Measurements from ENCODE around the gene SRRM4. TPM values are rescaled to one million over a fixed set of nuclear protein-coding genes. Genes with fewer than 3 reads are reported as not detected.
"Not testable (repeated sequence)": the region's sequence is repeated elsewhere in the genome, so short reads cannot be mapped to it uniquely, and the experiment has no call there.

The SRRM4 gene
- total RNA-seq, 1 experiment from 2014 or later = not detected

DNA sequence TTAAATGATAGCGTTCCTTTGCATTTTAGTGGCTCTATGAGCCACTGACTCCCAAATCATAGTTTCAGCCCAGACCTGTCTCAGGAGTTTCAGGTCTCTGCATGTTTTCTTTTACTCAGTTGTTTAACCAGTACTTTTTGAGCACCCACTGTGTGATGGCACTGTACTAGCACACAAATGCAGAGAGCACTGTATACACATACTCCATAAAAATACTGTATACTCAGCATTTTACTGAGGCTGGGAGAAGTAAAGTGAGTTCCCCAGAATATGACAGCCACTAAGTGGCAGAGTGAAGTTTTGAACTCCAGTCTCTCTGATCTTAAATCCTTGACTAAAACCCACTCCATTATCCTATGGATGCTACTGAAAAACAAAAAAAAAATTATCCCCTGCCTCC is 121.4 kb downstream of the SRRM4 start:
- H3K27ac ChIP-seq = no peak overlapping the region
- H3K9me2 ChIP-seq (ENCODE audit: insufficient read depth) = no peaks in the 10 kb centered on the region
- H3K36me3 ChIP-seq (ENCODE audit: low read depth) = no peaks in the 10 kb centered on the region
- no peaks in the 10 kb centered on the region for H3K4me1 ChIP-seq (replicated peaks; ENCODE audit: insufficient read depth)
- H3F3A ChIP-seq (ENCODE audit: insufficient read depth, low read depth) = no peaks in the 10 kb centered on the region
- ChIA-PET CTCF (no interaction called here), POLR2A (ENCODE audit: unreplicated experiment) (no interaction called here)
- TF ChIP-seq, protein P1, sequence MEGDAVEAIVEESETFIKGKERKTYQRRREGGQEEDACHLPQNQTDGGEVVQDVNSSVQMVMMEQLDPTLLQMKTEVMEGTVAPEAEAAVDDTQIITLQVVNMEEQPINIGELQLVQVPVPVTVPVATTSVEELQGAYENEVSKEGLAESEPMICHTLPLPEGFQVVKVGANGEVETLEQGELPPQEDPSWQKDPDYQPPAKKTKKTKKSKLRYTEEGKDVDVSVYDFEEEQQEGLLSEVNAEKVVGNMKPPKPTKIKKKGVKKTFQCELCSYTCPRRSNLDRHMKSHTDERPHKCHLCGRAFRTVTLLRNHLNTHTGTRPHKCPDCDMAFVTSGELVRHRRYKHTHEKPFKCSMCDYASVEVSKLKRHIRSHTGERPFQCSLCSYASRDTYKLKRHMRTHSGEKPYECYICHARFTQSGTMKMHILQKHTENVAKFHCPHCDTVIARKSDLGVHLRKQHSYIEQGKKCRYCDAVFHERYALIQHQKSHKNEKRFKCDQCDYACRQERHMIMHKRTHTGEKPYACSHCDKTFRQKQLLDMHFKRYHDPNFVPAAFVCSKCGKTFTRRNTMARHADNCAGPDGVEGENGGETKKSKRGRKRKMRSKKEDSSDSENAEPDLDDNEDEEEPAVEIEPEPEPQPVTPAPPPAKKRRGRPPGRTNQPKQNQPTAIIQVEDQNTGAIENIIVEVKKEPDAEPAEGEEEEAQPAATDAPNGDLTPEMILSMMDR (conservative IDR thresholded peaks at IDR 0.05) = no peak
- TF ChIP-seq EZH2 (IDR thresholded peaks at IDR 0.05; ENCODE audit: low read depth) = no peak
- peaks cover 22% of the 10 kb centered on the region; the same call in 1 of the 2 replicates for H3K27me3 ChIP-seq (ENCODE audit: insufficient read depth, low read depth)
- H3K9me3 ChIP-seq (ENCODE audit: insufficient read depth, low read depth) = no peaks in the 10 kb centered on the region
- intact Hi-C loops (cut with micrococcal nuclease; ENCODE audit: unreplicated experiment) = no loop called here
- BruUV-seq (replicated peaks) = no TSS peak
- DNase-seq = no peak
- no peak overlapping the region for H3K4me2 ChIP-seq
- no peaks in the 10 kb centered on the region for H4K20me1 ChIP-seq (ENCODE audit: insufficient read depth)
- no peak overlapping the region for H2AFZ ChIP-seq
- no peak overlapping the region for H3K4me3 ChIP-seq
- no peaks in the 10 kb centered on the region for H3K79me2 ChIP-seq (ENCODE audit: low read depth)

DNA sequence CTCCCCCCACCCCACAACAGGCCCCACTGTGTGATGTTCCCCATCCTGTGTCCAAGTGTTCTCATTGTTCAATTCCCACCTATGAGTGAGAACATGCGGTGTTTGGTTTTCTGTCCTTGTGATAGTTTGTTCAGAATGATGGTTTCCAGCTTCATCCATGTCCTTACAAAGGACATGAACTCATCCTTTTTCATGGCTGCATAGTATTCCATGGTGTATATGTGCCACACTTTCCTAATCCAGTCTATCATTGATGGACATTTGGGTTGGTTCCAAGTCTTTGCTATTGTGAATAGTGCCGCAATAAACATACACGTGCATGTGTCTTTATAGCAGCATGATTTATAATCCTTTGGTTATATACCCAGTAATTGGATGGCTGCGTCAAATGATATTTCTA is 123.6 kb downstream of the SRRM4 start:
- H3K9me3 ChIP-seq (ENCODE audit: insufficient read depth, low read depth); H3K79me2 ChIP-seq (ENCODE audit: low read depth); H3K4me3 ChIP-seq; H3K27ac ChIP-seq; H3K36me3 ChIP-seq (ENCODE audit: low read depth); DNase-seq; H3F3A ChIP-seq (ENCODE audit: insufficient read depth, low read depth); H2AFZ ChIP-seq; H4K20me1 ChIP-seq (ENCODE audit: insufficient read depth); BruUV-seq (replicated peaks); CTCF ChIA-PET; H3K4me1 ChIP-seq (replicated peaks; ENCODE audit: insufficient read depth); intact Hi-C loops (cut with micrococcal nuclease; ENCODE audit: unreplicated experiment); H3K4me2 ChIP-seq; POLR2A ChIA-PET (ENCODE audit: unreplicated experiment); H3K9me2 ChIP-seq (ENCODE audit: insufficient read depth): not testable (repeated sequence)
- 0 out of 2 replicates have a peak, but pooled peaks cover 11% of the 10 kb centered on the region for H3K27me3 ChIP-seq (ENCODE audit: insufficient read depth, low read depth)

DNA sequence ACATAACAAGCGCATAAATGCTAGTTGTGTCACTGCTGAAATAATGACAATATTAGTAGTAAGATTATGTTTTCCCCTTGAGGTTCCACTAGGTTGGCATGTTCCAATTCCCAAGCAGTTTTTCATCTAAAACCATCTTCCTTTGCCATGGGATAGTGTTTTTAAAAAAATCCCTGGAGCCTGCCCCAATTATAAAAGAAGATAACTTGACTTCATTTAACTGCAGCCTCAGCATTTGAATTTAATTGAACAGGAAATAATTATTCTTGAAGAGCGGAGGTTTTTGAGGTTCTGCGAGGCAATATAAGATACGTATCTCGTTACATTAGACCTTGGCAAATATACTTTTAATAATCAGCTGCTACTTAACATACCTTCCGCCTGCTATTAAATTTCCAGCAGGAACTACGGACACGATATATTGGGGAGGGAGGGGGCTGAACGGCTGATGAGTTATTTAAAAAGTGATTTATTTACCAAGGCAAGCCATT is 132.2 kb downstream of the SRRM4 start:
- ChIA-PET CTCF (no interaction called here), POLR2A (ENCODE audit: unreplicated experiment) (no interaction called here)
- Histone ChIP-seq H3K4me2 (no peak overlapping the region), H3F3A (ENCODE audit: insufficient read depth, low read depth) (no peaks in the 10 kb centered on the region), H3K27me3 (ENCODE audit: insufficient read depth, low read depth) (no peaks in the 10 kb centered on the region; the same call in 1 of the 2 replicates), H4K20me1 (ENCODE audit: insufficient read depth) (no peaks in the 10 kb centered on the region), H3K9me3 (ENCODE audit: insufficient read depth, low read depth) (no peaks in the 10 kb centered on the region), H3K4me1 (replicated peaks; ENCODE audit: insufficient read depth) (no peaks in the 10 kb centered on the region), H2AFZ (no peak overlapping the region), H3K27ac (no peak overlapping the region), H3K36me3 (ENCODE audit: low read depth) (no peaks in the 10 kb centered on the region), H3K79me2 (ENCODE audit: low read depth) (no peaks in the 10 kb centered on the region), H3K4me3 (no peak overlapping the region), H3K9me2 (ENCODE audit: insufficient read depth) (no peaks in the 10 kb centered on the region)
- no TSS peak for BruUV-seq (replicated peaks)
- no peak for DNase-seq
- TF ChIP-seq, protein P1 (conservative IDR thresholded peaks at IDR 0.05) = no peak
- TF ChIP-seq EZH2 (IDR thresholded peaks at IDR 0.05; ENCODE audit: low read depth) = no peak
- intact Hi-C loops (cut with micrococcal nuclease; ENCODE audit: unreplicated experiment) = loop anchor here (10.0 kb wide), 1 partner anchor 121 kb away; no protein-coding TSS in a partner anchor

DNA sequence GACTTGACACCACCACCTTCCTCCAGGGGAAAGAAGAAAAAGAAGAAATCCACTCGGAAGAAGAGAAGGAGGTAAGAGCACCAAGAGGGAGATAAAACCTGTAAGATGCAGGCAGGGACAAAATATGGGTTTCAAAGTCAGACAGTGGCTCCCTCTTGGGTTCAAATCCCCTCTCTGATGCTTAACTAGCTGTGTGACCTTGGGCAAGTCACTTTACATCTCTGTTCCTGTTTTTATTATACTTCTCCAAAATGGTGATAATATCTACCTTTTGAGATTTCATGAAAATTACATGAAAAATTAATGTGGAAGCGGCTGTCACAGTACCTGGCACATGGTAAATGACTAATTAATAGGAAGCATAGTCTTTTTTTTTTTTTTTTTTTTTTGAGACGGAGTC is 133.0 kb downstream of the SRRM4 start:
- H3K27ac ChIP-seq = no peak overlapping the region
- DNase-seq = no peak
- H3F3A ChIP-seq (ENCODE audit: insufficient read depth, low read depth) = no peaks in the 10 kb centered on the region
- TF ChIP-seq EZH2 (IDR thresholded peaks at IDR 0.05; ENCODE audit: low read depth) = no peak
- TF ChIP-seq, protein P1 (conservative IDR thresholded peaks at IDR 0.05) = no peak
- intact Hi-C loops (cut with micrococcal nuclease; ENCODE audit: unreplicated experiment) = loop anchor here (10.0 kb wide), 1 partner anchor 121 kb away; no protein-coding TSS in a partner anchor
- BruUV-seq (replicated peaks) = no TSS peak
- H3K4me1 ChIP-seq (replicated peaks; ENCODE audit: insufficient read depth) = no peaks in the 10 kb centered on the region
- H3K4me2 ChIP-seq = no peak overlapping the region
- H3K79me2 ChIP-seq (ENCODE audit: low read depth) = no peaks in the 10 kb centered on the region
- H3K4me3 ChIP-seq = no peak overlapping the region
- H4K20me1 ChIP-seq (ENCODE audit: insufficient read depth) = no peaks in the 10 kb centered on the region
- no peaks in the 10 kb centered on the region for H3K9me3 ChIP-seq (ENCODE audit: insufficient read depth, low read depth)
- H3K36me3 ChIP-seq (ENCODE audit: low read depth) = no peaks in the 10 kb centered on the region
- ChIA-PET POLR2A (ENCODE audit: unreplicated experiment) (no interaction called here), CTCF (no interaction called here)
- no peak overlapping the region for H2AFZ ChIP-seq
- H3K27me3 ChIP-seq (ENCODE audit: insufficient read depth, low read depth) = no peaks in the 10 kb centered on the region; the same call in 1 of the 2 replicates
- H3K9me2 ChIP-seq (ENCODE audit: insufficient read depth) = no peaks in the 10 kb centered on the region

Measured in PC-9 (cell line).